Mucosa of stomach (tissue), 1 donor: ENCODE results near the gene PLEKHA3.
"Not testable (repeated sequence)": the region's sequence is repeated elsewhere in the genome, so short reads cannot be mapped to it uniquely, and the experiment has no call there.

Source experiments
- H3K27me3 ChIP-seq: one replicate; pipeline ENCODE4 v1.7.0; 2013; ENCODE audit warnings: mild to moderate bottlenecking, low read length; ENCODE audit not compliant: control insufficient read depth, insufficient read depth
- H3K36me3 ChIP-seq: one replicate; pipeline ENCODE4 v1.7.0; 2013; ENCODE audit warnings: low read length; ENCODE audit not compliant: control insufficient read depth, insufficient read depth
- H3K4me1 ChIP-seq: one replicate; pipeline ENCODE4 v1.7.0; 2013; ENCODE audit warnings: mild to moderate bottlenecking, low read length; ENCODE audit not compliant: control insufficient read depth, insufficient read depth
- H3K4me3 ChIP-seq: one replicate; pipeline ENCODE4 v1.7.0; 2013; ENCODE audit warnings: low read length
- H3K9ac ChIP-seq: one replicate; pipeline ENCODE4 v1.7.0; 2013; ENCODE audit warnings: mild to moderate bottlenecking, low read length, moderate library complexity
- H3K9me3 ChIP-seq: one replicate; pipeline ENCODE4 v1.7.0; 2013; ENCODE audit warnings: mild to moderate bottlenecking, low read length, moderate library complexity; ENCODE audit not compliant: control insufficient read depth
- donor health status: Pancreatic carcinoma.

The PLEKHA3 gene

GRCh38 chr2:178469219-178469849 lies 10.9 kb upstream of the PLEKHA3 start:
- H3K36me3 ChIP-seq = no peaks in the 10 kb centered on the region
- H3K4me3 ChIP-seq = no peak overlapping the region
- H3K9ac ChIP-seq = no peak overlapping the region
- H3K27me3 ChIP-seq = no peaks in the 10 kb centered on the region
- no peaks in the 10 kb centered on the region for H3K4me1 ChIP-seq
- H3K9me3 ChIP-seq = no peaks in the 10 kb centered on the region

- H3K9ac ChIP-seq, H3K36me3 ChIP-seq, H3K9me3 ChIP-seq, H3K4me3 ChIP-seq, H3K27me3 ChIP-seq, H3K4me1 ChIP-seq: not testable (repeated sequence)
These were observed 8.9 kb upstream of the PLEKHA3 start for GRCh38 chr2:178471313-178471712.

GRCh38 chr2:178473373-178473772 lies 6.9 kb upstream of the PLEKHA3 start:
- H3K36me3 ChIP-seq = no peaks in the 10 kb centered on the region
- no peak overlapping the region for H3K9ac ChIP-seq
- H3K27me3 ChIP-seq = no peaks in the 10 kb centered on the region
- H3K9me3 ChIP-seq = no peaks in the 10 kb centered on the region
- H3K4me1 ChIP-seq = no peaks in the 10 kb centered on the region
- no peak overlapping the region for H3K4me3 ChIP-seq

GRCh38 chr2:178473931-178474330 lies 6.3 kb upstream of the PLEKHA3 start:
- Histone ChIP-seq H3K36me3 (no peaks in the 10 kb centered on the region), H3K9me3 (no peaks in the 10 kb centered on the region), H3K27me3 (no peaks in the 10 kb centered on the region), H3K9ac (no peak overlapping the region), H3K4me1 (no peaks in the 10 kb centered on the region), H3K4me3 (no peak overlapping the region)

GRCh38 chr2:178474560-178474959 lies 5.7 kb upstream of the PLEKHA3 start:
- no peak overlapping the region for H3K9ac ChIP-seq

GRCh38 chr2:178476477-178476876 lies 3.8 kb upstream of the PLEKHA3 start:
- Histone ChIP-seq H3K4me3 (no peak overlapping the region), H3K36me3 (no peaks in the 10 kb centered on the region), H3K9ac (no peak overlapping the region), H3K9me3 (no peaks in the 10 kb centered on the region), H3K4me1 (peaks cover 13% of the 10 kb centered on the region), H3K27me3 (no peaks in the 10 kb centered on the region)

More at GRCh38 chr2:178474560-178474959, 5.7 kb upstream of the PLEKHA3 start:
- no peaks in the 10 kb centered on the region for H3K36me3 ChIP-seq
- H3K27me3 ChIP-seq = no peaks in the 10 kb centered on the region
- H3K9me3 ChIP-seq = no peaks in the 10 kb centered on the region
- H3K4me3 ChIP-seq = no peak overlapping the region
- peaks cover 6% of the 10 kb centered on the region for H3K4me1 ChIP-seq

- no peaks in the 10 kb centered on the region for H3K27me3 ChIP-seq
- H3K36me3 ChIP-seq = no peaks in the 10 kb centered on the region
- H3K9me3 ChIP-seq = no peaks in the 10 kb centered on the region
- peaks cover 23% of the 10 kb centered on the region for H3K4me1 ChIP-seq
- H3K4me3 ChIP-seq = peak overlapping the region; percentile 90
- H3K9ac ChIP-seq = peak overlapping the region; percentile 84
These were observed 2.7 kb upstream of the PLEKHA3 start for GRCh38 chr2:178477443-178478129.

GRCh38 chr2:178478130-178478438 lies 2.2 kb upstream of the PLEKHA3 start:
- peaks cover 27% of the 10 kb centered on the region for H3K4me1 ChIP-seq
- no peaks in the 10 kb centered on the region for H3K36me3 ChIP-seq
- H3K4me3 ChIP-seq = peak overlapping the region; percentile 90
- no peaks in the 10 kb centered on the region for H3K27me3 ChIP-seq
- H3K9ac ChIP-seq = peak overlapping the region; percentile 84
- H3K9me3 ChIP-seq = no peaks in the 10 kb centered on the region

GRCh38 chr2:178478439-178479274 lies 1.6 kb upstream of the PLEKHA3 start, which contains the start of gene FKBP7:
FKBP7 (minus strand) TSS chr2:178478600; CDS start chr2:178478499, 101 bp downstream.
- H3K4me1 ChIP-seq = peaks cover 32% of the 10 kb centered on the region
- H3K9ac ChIP-seq = peak within 1 kb of the TSS; percentile 84
- peak within 1 kb of the TSS; percentile 90 for H3K4me3 ChIP-seq

GRCh38 chr2:178479275-178479616 lies 1.0 kb upstream of the PLEKHA3 start:
- H3K36me3 ChIP-seq = no peaks in the 10 kb centered on the region
- no peaks in the 10 kb centered on the region for H3K9me3 ChIP-seq
- H3K4me3 ChIP-seq = peak overlapping the region; percentile 90
- H3K4me1 ChIP-seq = peaks cover 37% of the 10 kb centered on the region
- peak overlapping the region; percentile 84 for H3K9ac ChIP-seq
- no peaks in the 10 kb centered on the region for H3K27me3 ChIP-seq

More at GRCh38 chr2:178478439-178479274, 1.6 kb upstream of the PLEKHA3 start, which contains the start of gene FKBP7:
- Histone ChIP-seq H3K27me3 (no peaks in the 10 kb centered on the region), H3K36me3 (no peaks in the 10 kb centered on the region), H3K9me3 (no peaks in the 10 kb centered on the region)

- Histone ChIP-seq H3K36me3 (no peaks in the 10 kb centered on the region), H3K4me1 (peaks cover 43% of the 10 kb centered on the region), H3K9ac (peak overlapping the region; percentile 83), H3K27me3 (no peaks in the 10 kb centered on the region), H3K9me3 (no peaks in the 10 kb centered on the region), H3K4me3 (peak overlapping the region; percentile 60)
These were observed 465 bp upstream of the PLEKHA3 start for GRCh38 chr2:178479758-178480226.

GRCh38 chr2:178482437-178482836 lies 2.2 kb downstream of the PLEKHA3 start:
- Histone ChIP-seq H3K4me1 (peaks cover 48% of the 10 kb centered on the region), H3K36me3 (no peaks in the 10 kb centered on the region), H3K27me3 (no peaks in the 10 kb centered on the region), H3K9ac (no peak overlapping the region), H3K4me3 (no peak overlapping the region), H3K9me3 (no peaks in the 10 kb centered on the region)
